PC-3 (cell line): Measurements from ENCODE around the gene CRYBG3. TPM values are rescaled to one million over a fixed set of nuclear protein-coding genes. Genes with fewer than 3 reads are reported as not detected.

Experiments
- ATAC-seq: fragments of 200-7000 bp; cut with Tn5 transposase; 2 replicates; pipeline ENCODE4 v1.9.1; 2020; ENCODE audit warnings: mild to moderate bottlenecking, moderate library complexity
- BruUV-seq: library from RNA; stranded (reverse); fragments of 400-500 nt; replicated peaks from 2 replicates; lab custom pipeline; 2021; lab: Mats Ljungman, UMichigan
- CTCF ChIA-PET: fragments of 300-600 bp; sonication (Branson Sonifier 250); formaldehyde crosslinking; loops from one replicate; lab custom pipeline; 2022; ENCODE audit warnings: antibody characterized with exemption; lab: Charles Lee
- POLR2A ChIA-PET: fragments of 300-600 bp; sonication (Branson Sonifier 250); formaldehyde crosslinking; loops from one replicate; lab custom pipeline; 2022; ENCODE audit warnings: antibody characterized with exemption; ENCODE audit not compliant: unreplicated experiment; lab: Charles Lee
- DNase-seq: peaks from one replicate; pipeline ENCODE4 v3.0.0-alpha.2; 2015
- H2AFZ ChIP-seq: fragments of 300-600 bp; sonication (generic); 2 replicates; pipeline ENCODE4 v1.6.0; 2016; ENCODE audit warnings: antibody characterized with exemption, low read length
- H3F3A ChIP-seq: fragments of 300-600 bp; sonication (generic); one replicate; pipeline ENCODE4 v1.6.0; 2017; ENCODE audit warnings: antibody characterized with exemption, low read length, control low read depth, mild to moderate bottlenecking; ENCODE audit not compliant: unreplicated experiment
- H3K27ac ChIP-seq: fragments of 300-600 bp; sonication (generic); 2 replicates; pipeline ENCODE4 v1.5.1; 2016; ENCODE audit warnings: mild to moderate bottlenecking, low read length
- H3K27me3 ChIP-seq: fragments of 300-600 bp; sonication (generic); 2 replicates; pipeline ENCODE4 v1.6.1; 2016; ENCODE audit warnings: low read length, mixed read lengths
- H3K36me3 ChIP-seq: fragments of 300-600 bp; sonication (generic); 2 replicates; pipeline ENCODE4 v1.6.1; 2016; ENCODE audit warnings: low read depth, mixed run types, low read length, mixed read lengths
- H3K4me1 ChIP-seq: fragments of 300-600 bp; sonication (generic); 2 replicates; pipeline ENCODE4 v1.5.1; 2016; ENCODE audit warnings: low read length; ENCODE audit not compliant: insufficient read depth
- H3K4me2 ChIP-seq: fragments of 300-600 bp; sonication (generic); 2 replicates; pipeline ENCODE4 v1.6.0; 2016; ENCODE audit warnings: low read length
- H3K4me3 ChIP-seq: fragments of 300-600 bp; sonication (generic); 2 replicates; pipeline ENCODE4 v1.5.1; 2016; ENCODE audit warnings: mild to moderate bottlenecking, low read length, mixed read lengths
- H3K79me2 ChIP-seq: fragments of 300-600 bp; sonication (generic); 2 replicates; pipeline ENCODE4 v1.6.1; 2017; ENCODE audit warnings: low read length, mixed read lengths
- H3K9ac ChIP-seq: fragments of 300-600 bp; sonication (generic); 2 replicates; pipeline ENCODE4 v1.6.0; 2016; ENCODE audit warnings: mild to moderate bottlenecking, low read length
- H3K9me2 ChIP-seq: fragments of 300-600 bp; sonication (generic); replicated peaks from 2 replicates; pipeline ENCODE4 v1.6.1; 2016; ENCODE audit warnings: mixed run types, low read length, mixed read lengths
- H3K9me3 ChIP-seq: fragments of 300-600 bp; sonication (generic); 2 replicates; pipeline ENCODE4 v1.6.1; 2016; ENCODE audit warnings: low read length, mixed read lengths
- H4K20me1 ChIP-seq: fragments of 300-600 bp; sonication (generic); 2 replicates; pipeline ENCODE4 v1.6.1; 2016; ENCODE audit warnings: low read length, mixed read lengths
- EZH2 ChIP-seq: fragments of 300-600 bp; sonication (generic); IDR thresholded peaks from one replicate; pipeline ENCODE4 v1.6.1; 2017; ENCODE audit warnings: antibody characterized with exemption, mild to moderate bottlenecking, low read length; ENCODE audit not compliant: unreplicated experiment
- EZH2phosphoT487 ChIP-seq: fragments of 300-600 bp; sonication (generic); IDR thresholded peaks from 2 replicates; pipeline ENCODE4 v1.6.1; 2018; ENCODE audit warnings: mild to moderate bottlenecking, antibody characterized with exemption, low read length, borderline replicate concordance
- intact Hi-C: fragments of 100-400 bp; cut with micrococcal nuclease; formaldehyde crosslinking; loops from 2 replicates; pipeline ENCODE4 v1.9.0; 2023
- total RNA-seq: library from RNA; depleted of rRNA; stranded (reverse); fragments of >200 nt; gene quantifications from 2 replicates; pipeline ENCODE4 v1.2.3, GENCODE V29; 2014
- TF ChIP-seq, protein P1 (sequence below): fragments of 300-600 bp; sonication (generic); conservative IDR thresholded peaks from 2 replicates; pipeline ENCODE4 v1.5.1; 2017; ENCODE audit warnings: antibody characterized with exemption, low read depth, mild to moderate bottlenecking, low read length

The CRYBG3 gene
- total RNA-seq, 1 experiment from 2014 or later = 11.4 TPM

DNA sequence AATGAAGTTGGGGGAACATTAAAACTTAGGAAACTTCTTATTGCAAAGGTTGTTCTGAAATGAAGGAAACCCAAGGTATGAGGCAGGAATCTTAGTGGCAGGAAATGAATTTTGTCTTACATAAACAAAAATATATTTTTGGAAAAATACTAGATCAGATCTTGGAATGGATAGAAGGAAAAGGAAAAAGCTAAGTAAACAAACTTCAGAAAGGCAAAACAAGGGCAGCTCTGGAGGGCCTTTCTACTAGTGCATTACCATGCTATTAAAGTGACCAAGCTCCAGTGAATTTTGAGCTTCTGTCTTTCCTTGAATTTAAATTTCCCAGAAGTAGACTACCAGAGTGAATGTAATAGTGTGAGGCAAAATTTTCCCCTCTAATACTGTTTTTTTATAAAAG lies 43.7 kb upstream of the CRYBG3 start:
- intact Hi-C loops = no loop called here
- Histone ChIP-seq H3K36me3 (no peaks in the 10 kb centered on the region), H3K27me3 (no peaks in the 10 kb centered on the region), H3K9me2 (no peaks in the 10 kb centered on the region), H3K27ac (no peak overlapping the region), H3F3A (no peaks in the 10 kb centered on the region), H3K9ac (no peak overlapping the region), H4K20me1 (no peaks in the 10 kb centered on the region), H3K4me3 (no peak overlapping the region), H3K4me2 (no peak overlapping the region), H3K79me2 (no peaks in the 10 kb centered on the region), H2AFZ (no peak overlapping the region), H3K9me3 (no peaks in the 10 kb centered on the region), H3K4me1 (no peaks in the 10 kb centered on the region)
- ATAC-seq (no peak), DNase-seq (no peak)
- CTCF ChIA-PET = no interaction called here
- BruUV-seq = no TSS peak
- POLR2A ChIA-PET = no interaction called here
- TF ChIP-seq EZH2 = no peak

DNA sequence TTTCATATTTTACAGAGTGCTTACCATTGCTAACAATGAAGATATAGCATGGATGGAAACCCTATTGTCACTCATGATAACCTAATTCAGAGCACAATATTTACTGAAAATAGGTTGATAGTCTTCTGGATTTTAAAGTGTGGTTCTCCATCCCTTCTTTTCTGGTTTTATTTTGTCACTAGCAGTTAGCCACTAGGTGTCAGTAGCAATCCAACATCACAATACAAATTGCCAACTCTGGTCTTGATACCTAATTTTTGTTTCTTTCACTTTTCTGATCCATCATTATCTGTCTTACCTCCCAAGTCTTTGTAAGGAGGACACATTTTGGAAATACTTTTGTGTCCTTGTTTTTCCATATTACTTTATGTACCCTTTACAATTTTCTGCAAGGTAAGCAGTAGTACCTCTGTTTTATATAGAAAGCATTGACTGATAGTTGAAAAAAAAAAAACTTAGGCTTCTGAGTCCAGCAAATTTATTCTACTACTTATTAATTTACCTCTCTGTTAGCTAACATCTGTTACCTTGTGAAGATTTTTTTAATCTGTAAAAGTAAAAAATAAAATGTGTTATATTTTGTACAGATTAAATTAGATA lies 28.3 kb upstream of the CRYBG3 start:
- ChIA-PET CTCF (no interaction called here), POLR2A (no interaction called here)
- Histone ChIP-seq H3K27me3 (no peaks in the 10 kb centered on the region), H3K4me3 (no peak overlapping the region), H3K79me2 (no peaks in the 10 kb centered on the region), H3F3A (no peaks in the 10 kb centered on the region), H2AFZ (no peak overlapping the region), H3K9me2 (no peaks in the 10 kb centered on the region), H3K4me1 (no peaks in the 10 kb centered on the region), H3K9me3 (no peaks in the 10 kb centered on the region), H3K4me2 (no peak overlapping the region), H3K27ac (no peak overlapping the region), H3K9ac (no peak overlapping the region), H3K36me3 (0 out of 2 replicates have a peak, but pooled peaks cover 2% of the 10 kb centered on the region), H4K20me1 (no peaks in the 10 kb centered on the region)
- no TSS peak for BruUV-seq
- intact Hi-C loops = loop anchor here (1.0 to 10.0 kb wide), 4 partner anchors 89 to 531 kb away; no protein-coding TSS in a partner anchor
- DNase-seq = peak; percentile 71
- TF ChIP-seq, protein P1, sequence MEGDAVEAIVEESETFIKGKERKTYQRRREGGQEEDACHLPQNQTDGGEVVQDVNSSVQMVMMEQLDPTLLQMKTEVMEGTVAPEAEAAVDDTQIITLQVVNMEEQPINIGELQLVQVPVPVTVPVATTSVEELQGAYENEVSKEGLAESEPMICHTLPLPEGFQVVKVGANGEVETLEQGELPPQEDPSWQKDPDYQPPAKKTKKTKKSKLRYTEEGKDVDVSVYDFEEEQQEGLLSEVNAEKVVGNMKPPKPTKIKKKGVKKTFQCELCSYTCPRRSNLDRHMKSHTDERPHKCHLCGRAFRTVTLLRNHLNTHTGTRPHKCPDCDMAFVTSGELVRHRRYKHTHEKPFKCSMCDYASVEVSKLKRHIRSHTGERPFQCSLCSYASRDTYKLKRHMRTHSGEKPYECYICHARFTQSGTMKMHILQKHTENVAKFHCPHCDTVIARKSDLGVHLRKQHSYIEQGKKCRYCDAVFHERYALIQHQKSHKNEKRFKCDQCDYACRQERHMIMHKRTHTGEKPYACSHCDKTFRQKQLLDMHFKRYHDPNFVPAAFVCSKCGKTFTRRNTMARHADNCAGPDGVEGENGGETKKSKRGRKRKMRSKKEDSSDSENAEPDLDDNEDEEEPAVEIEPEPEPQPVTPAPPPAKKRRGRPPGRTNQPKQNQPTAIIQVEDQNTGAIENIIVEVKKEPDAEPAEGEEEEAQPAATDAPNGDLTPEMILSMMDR = peak; percentile 92
- TF ChIP-seq EZH2 = no peak
- ATAC-seq = peak; percentile 60

DNA sequence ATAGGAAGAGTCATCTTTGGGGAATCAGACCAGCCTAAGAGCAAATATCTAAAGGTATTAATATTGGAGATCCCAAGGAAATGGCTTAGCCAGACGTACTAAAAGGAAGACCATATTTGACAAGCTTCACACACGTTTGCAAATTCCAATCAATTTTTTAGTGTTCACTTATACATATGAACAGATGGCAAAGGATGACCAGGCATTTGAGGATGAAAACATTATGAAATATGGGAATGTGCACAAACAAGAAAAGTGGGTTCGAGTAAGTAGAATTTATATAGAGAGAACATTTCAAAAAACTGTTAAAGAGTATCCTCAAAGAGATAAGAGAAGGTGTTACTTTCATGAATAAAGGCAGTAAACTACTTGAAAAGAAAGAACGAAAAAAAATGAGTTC lies 25.9 kb upstream of the CRYBG3 start:
- CTCF ChIA-PET = no interaction called here
- intact Hi-C loops = loop anchor here (10.0 kb wide), 1 partner anchor 529 kb away; no protein-coding TSS in a partner anchor

More for the DNA sequence above, 25.9 kb upstream of the CRYBG3 start:
- Histone ChIP-seq H3K79me2 (no peaks in the 10 kb centered on the region), H3K27me3 (no peaks in the 10 kb centered on the region), H4K20me1 (no peaks in the 10 kb centered on the region), H3K9ac (no peak overlapping the region), H3K9me2 (no peaks in the 10 kb centered on the region), H3K27ac (no peak overlapping the region), H3K9me3 (no peaks in the 10 kb centered on the region), H3K4me2 (no peak overlapping the region), H2AFZ (no peak overlapping the region), H3K36me3 (0 out of 2 replicates have a peak, but pooled peaks cover 2% of the 10 kb centered on the region), H3F3A (no peaks in the 10 kb centered on the region), H3K4me3 (no peak overlapping the region), H3K4me1 (no peaks in the 10 kb centered on the region)
- DNase-seq = no peak
- POLR2A ChIA-PET = no interaction called here
- no peak for ATAC-seq
- TF ChIP-seq, protein P1 = no peak
- TF ChIP-seq EZH2 (no peak), EZH2phosphoT487 (no peak)
- no TSS peak for BruUV-seq
